Lung (tissue), 12 donors: Measurements from ENCODE around the gene ALOX15. TPM values are rescaled to one million over a fixed set of nuclear protein-coding genes. Genes with fewer than 3 reads are reported as not detected.

Experiments
- ATAC-seq: fragments of 200-7000 bp; cut with Tn5 transposase; one replicate; pipeline ENCODE4 v1.9.1; 2020; ENCODE audit warnings: moderate number of reproducible peaks; ENCODE audit not compliant: insufficient read depth, low FRiP score
- DNase-seq, 3 donors: peaks; one replicate each; pipeline ENCODE4 v3.0.0-alpha.2; 2013 to 2017
- H3K27ac ChIP-seq, 2 donors: one replicate each; pipeline ENCODE4 v1.5.1; 2013; ENCODE audit warnings: mild to moderate bottlenecking in 2 of 2, moderate library complexity in 2 of 2, control low read depth in 1 of 2, inconsistent platforms in 1 of 2, low read depth in 1 of 2, low read length in 1 of 2
- H3K27me3 ChIP-seq, 3 donors: one replicate each; pipeline ENCODE4 v1.5.1; 2013; ENCODE audit warnings: low read length in 2 of 3; ENCODE audit not compliant: control insufficient read depth in 3 of 3, insufficient read depth in 3 of 3
- H3K36me3 ChIP-seq, 4 donors: one replicate each; pipeline ENCODE4 v1.5.1; 2013; ENCODE audit warnings: low read length in 4 of 4, mild to moderate bottlenecking in 1 of 4, moderate library complexity in 1 of 4; ENCODE audit not compliant: control insufficient read depth in 4 of 4, insufficient read depth in 4 of 4
- H3K4me1 ChIP-seq, 5 donors: one replicate each; pipeline ENCODE4 v1.5.1; 2013; ENCODE audit warnings: low read length in 5 of 5, mild to moderate bottlenecking in 2 of 5, moderate library complexity in 1 of 5; ENCODE audit not compliant: control insufficient read depth in 5 of 5, insufficient read depth in 5 of 5
- H3K4me3 ChIP-seq: one replicate; pipeline ENCODE4 v1.5.1; 2013; ENCODE audit warnings: mild to moderate bottlenecking, control low read depth, moderate library complexity
- H3K9ac ChIP-seq, 2 donors: one replicate each; pipeline ENCODE4 v1.5.1; 2013; ENCODE audit warnings: low read length in 2 of 2, control low read depth in 1 of 2; ENCODE audit not compliant: insufficient read depth in 1 of 2
- H3K9me3 ChIP-seq, 4 donors: one replicate each; pipeline ENCODE4 v1.5.1; 2013; ENCODE audit warnings: low read length in 3 of 4, mild to moderate bottlenecking in 1 of 4, moderate library complexity in 1 of 4; ENCODE audit not compliant: control insufficient read depth in 4 of 4, insufficient read depth in 3 of 4
- WGBS, 2 donors: extraction: QIAGEN DNeasy Blood & Tissue Kit; methylation state at CpG; one replicate each; pipeline ENCODE4 v1.1.7; 2013; 5-methylcytosine and 5-hydroxymethylcytosine counted together
- polyA plus RNA-seq, 2 donors: library from polyadenylated mRNA; stranded (reverse); fragments of 200-250 nt; gene quantifications; one replicate each; pipeline ENCODE4 v1.2.1, GENCODE V29; 2013
- total RNA-seq, 2 donors: library from RNA; depleted of rRNA in 1 of 2; stranded (reverse); fragments of >200 nt in 1 of 2; gene quantifications; one replicate each; pipeline ENCODE4 v1.2.1, GENCODE V29; 2014 to 2021
- TF ChIP-seq, protein P1 (sequence below): IDR thresholded peaks from 2 replicates; pipeline ENCODE4 v1.5.1; 2012; ENCODE audit warnings: mild to moderate bottlenecking; ENCODE audit errors: control extremely low read depth, extremely low read depth
- donor health status: control.
- donor health status: control.
- donor health status: Bipolar disorder and iron deficiency.
- donor health status: healthy.
- donor health status: DM: yes; HTN: yes; CAD: no.

Gene ALOX15
- total and polyA plus RNA-seq, 4 donors = 3.3 to 14.0 (median 5.6) TPM

DNA sequence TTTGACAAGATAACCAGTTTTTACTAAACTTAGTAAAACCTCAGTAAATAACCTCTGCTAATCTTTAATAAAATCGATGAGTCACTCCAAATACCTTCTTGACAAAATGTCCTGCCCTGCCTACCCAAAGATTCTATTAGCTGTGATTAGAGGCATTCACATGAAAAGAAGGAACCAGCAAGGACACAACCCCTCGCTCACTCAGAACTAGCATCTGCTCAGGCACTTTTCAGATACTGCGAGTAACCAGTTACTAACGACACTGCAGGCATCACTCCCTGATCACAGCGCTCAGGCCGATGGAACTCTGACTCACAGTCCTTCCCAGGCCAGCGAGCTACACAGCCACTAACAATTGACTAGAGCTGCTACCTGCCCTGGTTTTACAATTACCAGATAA is 38.2 kb upstream of the ALOX15 start:
- TF ChIP-seq, protein P1, sequence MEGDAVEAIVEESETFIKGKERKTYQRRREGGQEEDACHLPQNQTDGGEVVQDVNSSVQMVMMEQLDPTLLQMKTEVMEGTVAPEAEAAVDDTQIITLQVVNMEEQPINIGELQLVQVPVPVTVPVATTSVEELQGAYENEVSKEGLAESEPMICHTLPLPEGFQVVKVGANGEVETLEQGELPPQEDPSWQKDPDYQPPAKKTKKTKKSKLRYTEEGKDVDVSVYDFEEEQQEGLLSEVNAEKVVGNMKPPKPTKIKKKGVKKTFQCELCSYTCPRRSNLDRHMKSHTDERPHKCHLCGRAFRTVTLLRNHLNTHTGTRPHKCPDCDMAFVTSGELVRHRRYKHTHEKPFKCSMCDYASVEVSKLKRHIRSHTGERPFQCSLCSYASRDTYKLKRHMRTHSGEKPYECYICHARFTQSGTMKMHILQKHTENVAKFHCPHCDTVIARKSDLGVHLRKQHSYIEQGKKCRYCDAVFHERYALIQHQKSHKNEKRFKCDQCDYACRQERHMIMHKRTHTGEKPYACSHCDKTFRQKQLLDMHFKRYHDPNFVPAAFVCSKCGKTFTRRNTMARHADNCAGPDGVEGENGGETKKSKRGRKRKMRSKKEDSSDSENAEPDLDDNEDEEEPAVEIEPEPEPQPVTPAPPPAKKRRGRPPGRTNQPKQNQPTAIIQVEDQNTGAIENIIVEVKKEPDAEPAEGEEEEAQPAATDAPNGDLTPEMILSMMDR = no peak
- Histone ChIP-seq H3K9me3 (no peaks in the 10 kb centered on the region), H3K9ac (no peak overlapping the region), H3K36me3 (peaks cover 8 to 41% (median 36%) of the 10 kb centered on the region in 4 donors), H3K4me1 (peaks cover 0 to 41% (median 11%) of the 10 kb centered on the region in 5 donors), H3K4me3 (no peak overlapping the region), H3K27ac (no peak overlapping the region), H3K27me3 (no peaks in the 10 kb centered on the region)
- ATAC-seq (no peak), DNase-seq (no peak)
- WGBS, 2 donors = 84 to 85% methylated on average over 7 of the region's 7 CpGs

DNA sequence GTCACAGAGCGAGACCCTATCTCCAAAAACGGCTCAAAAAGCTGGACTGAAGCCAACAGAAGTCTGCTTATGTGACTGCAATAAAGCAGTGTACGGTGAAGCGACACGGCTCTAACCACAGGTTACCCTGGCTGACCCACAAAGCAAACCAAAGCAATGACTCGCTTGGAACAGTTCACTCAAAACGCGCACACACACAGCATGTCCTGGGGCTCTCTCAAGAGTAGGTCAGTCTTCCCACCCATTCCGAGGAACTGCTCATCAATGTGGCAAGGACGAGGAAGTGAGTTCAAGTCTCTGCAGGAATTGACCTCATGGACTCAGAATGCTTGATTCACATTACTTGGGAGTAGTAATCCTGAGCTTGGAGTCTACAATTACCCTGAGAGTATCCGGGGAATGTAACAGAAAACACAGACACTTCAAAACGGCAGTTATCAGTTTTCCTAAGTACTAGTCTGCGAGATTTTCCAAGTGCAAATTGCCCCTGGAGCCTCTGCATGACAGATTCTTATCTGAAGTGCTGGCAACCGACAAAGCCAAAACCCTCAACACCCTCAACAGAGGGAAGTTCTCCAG is 37.1 kb upstream of the ALOX15 start:
- H3K36me3 ChIP-seq = peaks cover 8 to 52% (median 43%) of the 10 kb centered on the region in 4 donors
- peak in 2 of 3 donors; percentile 46 to 65 for DNase-seq
- WGBS, 2 donors = 38 to 55% methylated on average over 14 of the region's 14 CpGs
- no peaks in the 10 kb centered on the region for H3K9me3 ChIP-seq
- peak overlapping the region in 1 of 2 donors; percentile 34 for H3K9ac ChIP-seq
- peaks cover 0 to 41% (median 11%) of the 10 kb centered on the region in 5 donors for H3K4me1 ChIP-seq
- no peak overlapping the region for H3K27ac ChIP-seq
- ATAC-seq = peak; percentile 45
- H3K27me3 ChIP-seq = no peaks in the 10 kb centered on the region
- H3K4me3 ChIP-seq = no peak overlapping the region
- TF ChIP-seq, protein P1 = no peak

DNA sequence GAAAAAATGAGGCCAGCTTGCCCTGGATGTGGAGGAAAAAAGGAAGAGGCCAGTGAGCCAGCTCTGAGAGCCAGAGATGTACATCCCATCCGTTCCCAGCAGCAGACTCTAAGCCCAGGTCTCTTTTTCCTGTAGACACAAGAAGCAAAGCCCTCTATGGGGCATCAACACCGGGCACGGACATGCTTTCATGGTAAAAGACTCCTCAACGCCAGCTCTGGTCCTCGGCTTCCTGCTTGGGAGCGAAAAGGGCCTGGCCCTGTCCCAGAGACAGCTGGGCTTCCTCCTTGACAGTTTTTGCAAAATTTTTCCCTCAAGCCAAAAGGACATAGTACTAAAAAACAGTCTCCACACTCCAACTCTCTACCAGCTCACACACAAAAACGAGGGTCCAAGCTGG is 35.3 kb upstream of the ALOX15 start:
- Histone ChIP-seq H3K9me3 (no peaks in the 10 kb centered on the region), H3K27ac (no peak overlapping the region), H3K27me3 (no peaks in the 10 kb centered on the region), H3K4me1 (peaks cover 0 to 41% (median 11%) of the 10 kb centered on the region in 5 donors), H3K9ac (peak overlapping the region in 1 of 2 donors; percentile 4), H3K36me3 (peaks cover 7 to 51% (median 44%) of the 10 kb centered on the region in 4 donors), H3K4me3 (no peak overlapping the region)
- peak; percentile 91 to 96 (median 93) for DNase-seq
- 79 to 95% methylated on average over 7 of the region's 7 CpGs for WGBS, 2 donors
- ATAC-seq = no peak
- TF ChIP-seq, protein P1 = no peak
